Measurements from ENCODE around the gene SNX8. TPM values are rescaled to one million over a fixed set of nuclear protein-coding genes. Genes with fewer than 3 reads are reported as not detected.

The SNX8 gene
- total and polyA plus RNA-seq, 8 donors = 7.7 to 72.9 (median 12.0) TPM

- 91 to 98% (median 95%) methylated on average over 9 to 32 of the region's 32 CpGs for WGBS, 5 donors
- Histone ChIP-seq H3K4me3 (no peak overlapping the region), H3K4me1 (peaks cover 0 to 11% (median 2%) of the 10 kb centered on the region in 4 donors), H3K27ac (no peak overlapping the region), H3K36me3 (peaks cover 16 to 55% (median 52%) of the 10 kb centered on the region in 4 donors), H3K27me3 (no peaks in the 10 kb centered on the region), H3K9me3 (no peaks in the 10 kb centered on the region)
- DNase-seq = no peak
- intact Hi-C loops (cut with DNase I; ENCODE audit: low total_unique reads) = no loop called here
- TF ChIP-seq EP300 (IDR thresholded peaks at IDR 0.05) (no peak), CTCF (IDR thresholded peaks at IDR 0.05) (no peak), POLR2AphosphoS5 (IDR thresholded peaks at IDR 0.05) (no peak), POLR2A (IDR thresholded peaks at IDR 0.05) (no peak)
Measured at GRCh38 chr7:2253525-2254244, 60.6 kb downstream of the SNX8 start.

- DNase-seq = no peak
- H3K27ac ChIP-seq = no peak overlapping the region
- intact Hi-C loops (cut with DNase I; ENCODE audit: low total_unique reads) = no loop called here
Measured at GRCh38 chr7:2253021-2253420, 61.2 kb downstream of the SNX8 start.

GRCh38 chr7:2251841-2252771 lies 62.1 kb downstream of the SNX8 start:
- no peak overlapping the region for H3K27ac ChIP-seq
- 81 to 91% (median 89%) methylated on average over 16 to 24 of the region's 24 CpGs for WGBS, 5 donors
- no peak for DNase-seq
- no peaks in the 10 kb centered on the region for H3K27me3 ChIP-seq
- intact Hi-C loops (cut with DNase I; ENCODE audit: low total_unique reads) = no loop called here
- H3K9me3 ChIP-seq = no peaks in the 10 kb centered on the region
- H3K4me3 ChIP-seq = no peak overlapping the region
- H3K4me1 ChIP-seq = peaks cover 0 to 17% (median 2%) of the 10 kb centered on the region in 4 donors
- peaks cover 16 to 44% (median 42%) of the 10 kb centered on the region in 4 donors for H3K36me3 ChIP-seq
- no peak for TF ChIP-seq POLR2A (IDR thresholded peaks at IDR 0.05)
- TF ChIP-seq POLR2AphosphoS5 (IDR thresholded peaks at IDR 0.05) = no peak
- TF ChIP-seq EP300 (IDR thresholded peaks at IDR 0.05) = no peak

More at GRCh38 chr7:2253021-2253420, 61.2 kb downstream of the SNX8 start:
- H3K4me1 ChIP-seq = peaks cover 0 to 17% (median 2%) of the 10 kb centered on the region in 4 donors
- no peaks in the 10 kb centered on the region for H3K9me3 ChIP-seq
- H3K36me3 ChIP-seq = peaks cover 16 to 50% (median 49%) of the 10 kb centered on the region in 4 donors
- WGBS, 5 donors = 92 to 98% (median 96%) methylated on average over 9 of the region's 9 CpGs
- H3K27me3 ChIP-seq = no peaks in the 10 kb centered on the region
- H3K4me3 ChIP-seq = no peak overlapping the region
- TF ChIP-seq POLR2AphosphoS5 (IDR thresholded peaks at IDR 0.05) (no peak), CTCF (IDR thresholded peaks at IDR 0.05) (no peak), POLR2A (IDR thresholded peaks at IDR 0.05) (no peak), EP300 (IDR thresholded peaks at IDR 0.05) (no peak)

- Histone ChIP-seq H3K9me3 (no peaks in the 10 kb centered on the region), H3K27me3 (no peaks in the 10 kb centered on the region), H3K36me3 (peaks cover 15 to 36% (median 35%) of the 10 kb centered on the region in 4 donors), H3K4me3 (no peak overlapping the region), H3K4me1 (peaks cover 0 to 19% (median 2%) of the 10 kb centered on the region in 4 donors), H3K27ac (no peak overlapping the region)
- DNase-seq = no peak
- TF ChIP-seq POLR2A (IDR thresholded peaks at IDR 0.05) (no peak), CTCF (IDR thresholded peaks at IDR 0.05) (no peak), POLR2AphosphoS5 (IDR thresholded peaks at IDR 0.05) (no peak), EP300 (IDR thresholded peaks at IDR 0.05) (no peak)
- intact Hi-C loops (cut with DNase I; ENCODE audit: low total_unique reads) = no loop called here
- 79 to 82% (median 81%) methylated on average over 9 to 10 of the region's 10 CpGs for WGBS, 5 donors
Measured at GRCh38 chr7:2251381-2251780, 62.9 kb downstream of the SNX8 start.

Measured in stomach (tissue), 9 donors.